Smooth muscle cell (in vitro differentiated cells): Measurements from ENCODE around the gene FHIT. TPM values are rescaled to one million over a fixed set of nuclear protein-coding genes. Genes with fewer than 3 reads are reported as not detected.

ENCODE experiments used
- DNase-seq: peaks from one replicate; lab custom pipeline; 2025; ENCODE audit not compliant: unreplicated experiment; lab: John Stamatoyannopoulos, UW
- H2AFZ ChIP-seq: fragments of 200-600 bp; sonication (generic); 2 replicates; pipeline ENCODE4 v1.6.0; 2016; ENCODE audit warnings: antibody characterized with exemption, low read depth, mild to moderate bottlenecking
- H3F3A ChIP-seq: fragments of 200-600 bp; sonication (generic); 2 replicates; pipeline ENCODE4 v1.6.0; 2017; ENCODE audit warnings: antibody characterized with exemption, low read depth
- H3K27ac ChIP-seq: fragments of 200-600 bp; sonication (generic); 2 replicates; pipeline ENCODE4 v1.5.1; 2016; ENCODE audit warnings: low read depth, mild to moderate bottlenecking
- H3K27me3 ChIP-seq: fragments of 200-600 bp; sonication (generic); 2 replicates; pipeline ENCODE4 v1.6.1; 2016; ENCODE audit warnings: low read depth, mild to moderate bottlenecking
- H3K36me3 ChIP-seq: fragments of 200-600 bp; sonication (generic); 2 replicates; pipeline ENCODE4 v1.5.1; 2016; ENCODE audit warnings: low read depth
- H3K4me1 ChIP-seq: fragments of 200-600 bp; sonication (generic); 2 replicates; pipeline ENCODE4 v1.5.1; 2016; ENCODE audit warnings: low read depth
- H3K4me2 ChIP-seq: fragments of 200-600 bp; sonication (generic); 2 replicates; pipeline ENCODE4 v1.6.0; 2016; ENCODE audit warnings: mild to moderate bottlenecking
- H3K4me3 ChIP-seq: fragments of 200-600 bp; sonication (generic); 2 replicates; pipeline ENCODE4 v1.5.1; 2016; ENCODE audit warnings: mild to moderate bottlenecking
- H3K79me2 ChIP-seq: fragments of 200-600 bp; sonication (generic); 2 replicates; pipeline ENCODE4 v1.6.0; 2016; ENCODE audit warnings: low read depth, mild to moderate bottlenecking
- H3K9ac ChIP-seq: fragments of 200-600 bp; sonication (generic); 2 replicates; pipeline ENCODE4 v1.6.0; 2016; ENCODE audit warnings: low read depth
- H3K9me3 ChIP-seq: fragments of 200-600 bp; sonication (generic); replicated peaks from 2 replicates; pipeline ENCODE4 v1.5.1; 2016; ENCODE audit warnings: low read depth
- H4K20me1 ChIP-seq: fragments of 200-600 bp; sonication (generic); 2 replicates; pipeline ENCODE4 v1.6.0; 2016; ENCODE audit warnings: low read depth
- CTCF ChIP-seq: fragments of 200-600 bp; sonication (generic); IDR thresholded peaks from 2 replicates; pipeline ENCODE4 v1.5.1; 2017; ENCODE audit warnings: borderline replicate concordance, mild to moderate bottlenecking, antibody characterized with exemption; ENCODE audit not compliant: insufficient read depth, poor library complexity, severe bottlenecking
- WGBS: methylation state at CpG from one replicate; pipeline ENCODE4 v1.1.7; 2016; ENCODE audit warnings: low lambda C conversion rate; 5-methylcytosine and 5-hydroxymethylcytosine counted together
- polyA plus RNA-seq: library from polyadenylated mRNA; unstranded; fragments of >200 nt; fragmentation: Nextera tagmentation; extraction: Ambion mirVana; gene quantifications from 2 replicates; pipeline ENCODE4 v1.2.1, GENCODE V29; 2016
- total RNA-seq: library from RNA; depleted of rRNA; stranded (reverse); fragments of >200 nt; gene quantifications from 2 replicates; pipeline ENCODE4 v1.2.3, GENCODE V29; 2014

FHIT gene
- total and polyA plus RNA-seq, 2 experiments from 2014 or later = 5.9 to 6.7 TPM

GRCh38 chr3:60395173-60395762 is 856.0 kb downstream of the FHIT start:
- no peaks in the 10 kb centered on the region for H3K27me3 ChIP-seq
- TF ChIP-seq CTCF = no peak
- no peaks in the 10 kb centered on the region for H3K9me3 ChIP-seq
- H2AFZ ChIP-seq = no peak overlapping the region
- H3K79me2 ChIP-seq = no peaks in the 10 kb centered on the region
- no peak overlapping the region for H3K27ac ChIP-seq
- no peak for DNase-seq
- no peaks in the 10 kb centered on the region for H3K36me3 ChIP-seq
- no peaks in the 10 kb centered on the region for H4K20me1 ChIP-seq
- no peak overlapping the region for H3K4me3 ChIP-seq
- no peaks in the 10 kb centered on the region for H3K4me1 ChIP-seq
- H3K4me2 ChIP-seq = no peak overlapping the region
- no peak overlapping the region for H3K9ac ChIP-seq
- WGBS = 27% methylated on average over 4 of the region's 4 CpGs
- peaks cover 3% of the 10 kb centered on the region for H3F3A ChIP-seq

- Histone ChIP-seq H3K4me3 (no peak overlapping the region), H3K79me2 (no peaks in the 10 kb centered on the region), H3K36me3 (no peaks in the 10 kb centered on the region), H2AFZ (no peak overlapping the region), H3K27me3 (no peaks in the 10 kb centered on the region), H3K9me3 (no peaks in the 10 kb centered on the region), H3K4me2 (no peak overlapping the region), H3F3A (peaks cover 3% of the 10 kb centered on the region), H3K9ac (no peak overlapping the region), H3K27ac (no peak overlapping the region), H4K20me1 (no peaks in the 10 kb centered on the region), H3K4me1 (no peaks in the 10 kb centered on the region)
- TF ChIP-seq CTCF = no peak
- 80% methylated on average over 1 of the region's 1 CpG for WGBS
- no peak for DNase-seq
Observed at GRCh38 chr3:60393946-60394345, 857.3 kb downstream of the FHIT start.

GRCh38 chr3:60392501-60392900 is 858.8 kb downstream of the FHIT start:
- no peak for DNase-seq
- no peak overlapping the region for H2AFZ ChIP-seq
- no peaks in the 10 kb centered on the region for H3K36me3 ChIP-seq
- H3K27me3 ChIP-seq = no peaks in the 10 kb centered on the region
- H3K79me2 ChIP-seq = no peaks in the 10 kb centered on the region
- H3K27ac ChIP-seq = no peak overlapping the region
- H3K9ac ChIP-seq = no peak overlapping the region
- TF ChIP-seq CTCF = no peak
- WGBS = 94% methylated on average over 2 of the region's 2 CpGs
- H3K4me1 ChIP-seq = no peaks in the 10 kb centered on the region
- no peaks in the 10 kb centered on the region for H4K20me1 ChIP-seq
- no peak overlapping the region for H3K4me2 ChIP-seq
- H3K4me3 ChIP-seq = no peak overlapping the region
- H3F3A ChIP-seq = peaks cover 3% of the 10 kb centered on the region
- no peaks in the 10 kb centered on the region for H3K9me3 ChIP-seq

- Histone ChIP-seq H3K4me1 (no peaks in the 10 kb centered on the region), H3K4me2 (no peak overlapping the region), H2AFZ (no peak overlapping the region), H3K4me3 (no peak overlapping the region), H3K27ac (no peak overlapping the region), H3K27me3 (no peaks in the 10 kb centered on the region), H3F3A (peaks cover 3% of the 10 kb centered on the region), H4K20me1 (no peaks in the 10 kb centered on the region), H3K9me3 (no peaks in the 10 kb centered on the region), H3K9ac (no peak overlapping the region), H3K36me3 (no peaks in the 10 kb centered on the region), H3K79me2 (no peaks in the 10 kb centered on the region)
- WGBS = 95% methylated on average over 1 of the region's 1 CpG
- TF ChIP-seq CTCF = no peak
- DNase-seq = no peak
Observed at GRCh38 chr3:60391292-60391691, 860.0 kb downstream of the FHIT start.
